Liver (tissue), 9 donors: ENCODE results near the gene BASP1. TPM values are rescaled to one million over a fixed set of nuclear protein-coding genes. Genes with fewer than 3 reads are reported as not detected.
"Not testable (repeated sequence)": the region's sequence is repeated elsewhere in the genome, so short reads cannot be mapped to it uniquely, and the experiment has no call there.

Source experiments
- DNase-seq: peaks from one replicate; pipeline ENCODE4 v3.0.0-alpha.2; 2017; ENCODE audit warnings: low spot score
- H3K27ac ChIP-seq, 2 donors: one replicate each; pipeline ENCODE4 v1.7.0; 2013; ENCODE audit warnings: inconsistent platforms in 2 of 2, low read length in 2 of 2, control low read depth in 1 of 2, low read depth in 1 of 2, mild to moderate bottlenecking in 1 of 2
- H3K27me3 ChIP-seq, 4 donors: one replicate each; pipeline versions ENCODE4 v1.6.1 to v1.7.0; 2013; ENCODE audit warnings: low read length in 3 of 4, inconsistent platforms in 1 of 4, mild to moderate bottlenecking in 1 of 4, moderate library complexity in 1 of 4; ENCODE audit not compliant: control insufficient read depth in 4 of 4, insufficient read depth in 4 of 4
- H3K36me3 ChIP-seq, 4 donors: one replicate each; pipeline versions ENCODE4 v1.6.1 to v1.7.0; 2013; ENCODE audit warnings: low read length in 3 of 4, mild to moderate bottlenecking in 3 of 4, low read depth in 1 of 4, moderate library complexity in 1 of 4; ENCODE audit not compliant: control insufficient read depth in 4 of 4, insufficient read depth in 3 of 4
- H3K4me1 ChIP-seq, 4 donors: one replicate each; pipeline versions ENCODE4 v1.6.1 to v1.7.0; 2013; ENCODE audit warnings: low read length in 3 of 4, mild to moderate bottlenecking in 3 of 4, moderate library complexity in 1 of 4; ENCODE audit not compliant: control insufficient read depth in 4 of 4, insufficient read depth in 4 of 4
- H3K4me3 ChIP-seq, 3 donors: one replicate each; pipeline versions ENCODE4 v1.6.1 to v1.7.0; 2013; ENCODE audit warnings: low read length in 3 of 3, control low read depth in 1 of 3, low read depth in 1 of 3, mild to moderate bottlenecking in 1 of 3
- H3K9ac ChIP-seq, 2 donors: one replicate each; pipeline ENCODE4 v1.7.0; 2013; ENCODE audit warnings: low read length in 2 of 2, mild to moderate bottlenecking in 2 of 2, moderate library complexity in 2 of 2, control low read depth in 1 of 2, low read depth in 1 of 2
- H3K9me3 ChIP-seq, 4 donors: one replicate each; pipeline versions ENCODE4 v1.6.1 to v1.7.0; 2013; ENCODE audit warnings: low read length in 3 of 4; ENCODE audit not compliant: control insufficient read depth in 4 of 4
- EGR1 ChIP-seq, 2 donors: IDR thresholded peaks; 2 replicates each; pipeline ENCODE4 v1.6.1; 2016 to 2018; ENCODE audit warnings: antibody characterized with exemption in 2 of 2, low read depth in 2 of 2
- FOXA1 ChIP-seq: IDR thresholded peaks from 2 replicates; pipeline ENCODE4 v1.6.1; 2016; ENCODE audit warnings: antibody characterized with exemption
- FOXA2 ChIP-seq: IDR thresholded peaks from 2 replicates; pipeline ENCODE4 v1.6.1; 2016; ENCODE audit warnings: antibody characterized with exemption
- GABPA ChIP-seq, 2 donors: IDR thresholded peaks in 1 of 2; conservative IDR thresholded peaks in 1 of 2; 2 replicates each; pipeline ENCODE4 v1.6.1; 2016; ENCODE audit warnings: antibody characterized with exemption in 2 of 2, mild to moderate bottlenecking in 1 of 2, moderate library complexity in 1 of 2
- HNF4A ChIP-seq, 2 donors: conservative IDR thresholded peaks; 2 replicates each; pipeline ENCODE4 v1.6.1; 2016; ENCODE audit warnings: antibody characterized with exemption in 2 of 2, mild to moderate bottlenecking in 2 of 2
- HNF4G ChIP-seq: IDR thresholded peaks from 2 replicates; pipeline ENCODE4 v1.6.1; 2016; ENCODE audit warnings: antibody characterized with exemption
- JUND ChIP-seq, 2 donors: IDR thresholded peaks; 2 replicates each; pipeline ENCODE4 v1.6.1; 2016; ENCODE audit warnings: antibody characterized with exemption in 2 of 2
- NR2F2 ChIP-seq: IDR thresholded peaks from 2 replicates; pipeline ENCODE4 v1.6.1; 2016; ENCODE audit warnings: antibody characterized with exemption
- RAD21 ChIP-seq, 2 donors: IDR thresholded peaks; 2 replicates each; pipeline ENCODE4 v1.6.1; 2016; ENCODE audit warnings: antibody characterized with exemption in 2 of 2, mild to moderate bottlenecking in 2 of 2
- RXRA ChIP-seq, 2 donors: IDR thresholded peaks; 2 replicates each; pipeline ENCODE4 v1.6.1; 2017 to 2018; ENCODE audit warnings: antibody characterized with exemption in 2 of 2, mild to moderate bottlenecking in 1 of 2
- SP1 ChIP-seq: IDR thresholded peaks from 2 replicates; pipeline ENCODE4 v1.6.1; 2018; ENCODE audit warnings: antibody characterized with exemption, mild to moderate bottlenecking
- TAF1 ChIP-seq: conservative IDR thresholded peaks from 2 replicates; pipeline ENCODE4 v1.6.1; 2016; ENCODE audit warnings: antibody characterized with exemption, mild to moderate bottlenecking
- YY1 ChIP-seq: IDR thresholded peaks from 2 replicates; pipeline ENCODE4 v1.6.1; 2016; ENCODE audit warnings: antibody characterized with exemption, mild to moderate bottlenecking
- WGBS: extraction: QIAGEN DNeasy Blood & Tissue Kit; methylation state at CpG from one replicate; pipeline ENCODE4 v1.1.7; 2013; 5-methylcytosine and 5-hydroxymethylcytosine counted together
- polyA plus RNA-seq, 2 donors: library from polyadenylated mRNA; stranded (reverse) in 1 of 2; unstranded in 1 of 2; fragments of 200-250 nt in 1 of 2; fragments of >200 nt in 1 of 2; fragmentation: Nextera tagmentation in 1 of 2; extraction: Ambion mirVana in 1 of 2; gene quantifications; one replicate each; pipeline versions ENCODE4 v1.2.1 to v1.2.3, GENCODE V29; 2013 to 2015
- total RNA-seq, 2 donors: library from RNA; depleted of rRNA; stranded (reverse); fragments of >200 nt; gene quantifications; one replicate each; pipeline ENCODE4 v1.2.3, GENCODE V29; 2014
- TF ChIP-seq, protein P1 (sequence below): IDR thresholded peaks from 2 replicates; pipeline ENCODE4 v1.6.1; 2016; ENCODE audit warnings: antibody characterized with exemption
- TF ChIP-seq, protein P2 (sequence below): fragments of 150-350 bp; IDR thresholded peaks from 2 replicates; pipeline ENCODE4 v1.5.1; 2017; ENCODE audit warnings: improper control_type of control experiment, low read depth, low read length; ENCODE audit not compliant: missing input control
- TF ChIP-seq, protein P3 (sequence below): IDR thresholded peaks from 2 replicates; pipeline ENCODE4 v1.6.1; 2016; ENCODE audit warnings: antibody characterized with exemption
- TF ChIP-seq, protein P4 (sequence below): IDR thresholded peaks from 2 replicates; pipeline ENCODE4 v1.6.1; 2016; ENCODE audit warnings: antibody characterized with exemption
- TF ChIP-seq, protein P5 (sequence below): IDR thresholded peaks from 2 replicates; pipeline ENCODE4 v1.6.1; 2016; ENCODE audit warnings: antibody characterized with exemption, mild to moderate bottlenecking
- donor health status: healthy.
- donor health status: healthy.
- donor health status: healthy.
- donor health status: healthy.
- donor health status: healthy.

Gene BASP1
- total and polyA plus RNA-seq, 4 donors: 1.2 to 17.0 (median 5.4) TPM

DNA sequence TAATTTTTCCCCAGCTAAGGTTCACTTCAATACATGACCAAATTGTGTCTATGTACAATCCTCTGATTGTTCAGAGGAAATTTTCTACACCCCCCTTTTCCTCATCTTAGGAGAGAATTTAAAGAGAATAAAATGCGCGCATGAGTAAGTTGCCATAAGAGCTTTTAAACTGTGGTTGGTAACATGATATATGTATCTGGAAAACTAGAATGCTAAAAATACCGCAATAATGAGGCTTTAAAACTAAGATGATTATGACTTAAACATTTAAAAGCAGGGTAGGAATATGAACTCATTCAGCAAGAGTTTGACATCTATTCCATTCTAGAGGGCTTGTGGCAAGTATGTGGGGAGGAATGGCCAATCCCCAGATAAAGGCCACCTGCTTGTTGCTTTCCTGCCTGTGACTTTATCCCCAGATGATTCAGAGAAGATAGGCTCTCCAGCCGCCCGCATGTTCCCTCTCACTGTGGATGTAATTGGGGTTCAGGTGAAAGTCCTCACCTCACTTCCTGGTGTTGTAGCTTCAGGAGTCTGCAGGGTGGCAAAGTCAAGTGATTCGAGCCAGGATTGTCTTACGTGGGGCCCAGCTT is 26.5 kb upstream of the BASP1 start:
- Histone ChIP-seq H3K27ac (no peak overlapping the region), H3K9me3 (no peaks in the 10 kb centered on the region)
- WGBS: 73% methylated on average over 7 of the region's 7 CpGs

DNA sequence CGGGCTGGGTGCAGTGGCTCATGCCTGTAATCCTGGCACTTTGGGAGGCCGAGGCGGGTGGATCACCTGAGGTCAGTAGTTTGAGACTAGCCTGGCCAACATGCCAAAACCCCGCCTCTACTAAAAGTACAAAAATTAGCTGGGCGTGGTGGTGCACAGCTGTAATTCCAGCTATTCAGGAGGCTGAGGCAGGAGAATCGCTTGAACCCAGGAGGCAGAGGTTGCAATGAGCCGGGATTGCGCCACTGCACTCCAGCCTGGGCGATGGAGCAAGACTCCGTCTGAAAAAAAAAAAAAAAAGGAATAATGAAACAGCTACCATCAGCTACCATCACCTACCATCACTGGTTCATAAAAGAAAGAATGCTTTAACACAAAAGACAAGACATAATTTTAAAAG is 25.9 kb upstream of the BASP1 start:
- H3K36me3 ChIP-seq, H3K27me3 ChIP-seq, H3K9ac ChIP-seq, DNase-seq, H3K4me3 ChIP-seq, H3K27ac ChIP-seq, H3K4me1 ChIP-seq, H3K9me3 ChIP-seq: not testable (repeated sequence)
- 78% methylated on average over 10 of the region's 10 CpGs for WGBS

More for the DNA sequence above, 26.5 kb upstream of the BASP1 start:
- H3K4me1 ChIP-seq: no peaks in the 10 kb centered on the region
- H3K27me3 ChIP-seq: no peaks in the 10 kb centered on the region
- no peak for DNase-seq
- no peak overlapping the region for H3K9ac ChIP-seq
- TF ChIP-seq FOXA1: no peak
- TF ChIP-seq, protein P1, sequence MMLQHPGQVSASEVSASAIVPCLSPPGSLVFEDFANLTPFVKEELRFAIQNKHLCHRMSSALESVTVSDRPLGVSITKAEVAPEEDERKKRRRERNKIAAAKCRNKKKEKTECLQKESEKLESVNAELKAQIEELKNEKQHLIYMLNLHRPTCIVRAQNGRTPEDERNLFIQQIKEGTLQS: no peak
- TF ChIP-seq YY1: no peak
- no peak for TF ChIP-seq SP1
- no peak for TF ChIP-seq FOXA2
- TF ChIP-seq, protein P2, sequence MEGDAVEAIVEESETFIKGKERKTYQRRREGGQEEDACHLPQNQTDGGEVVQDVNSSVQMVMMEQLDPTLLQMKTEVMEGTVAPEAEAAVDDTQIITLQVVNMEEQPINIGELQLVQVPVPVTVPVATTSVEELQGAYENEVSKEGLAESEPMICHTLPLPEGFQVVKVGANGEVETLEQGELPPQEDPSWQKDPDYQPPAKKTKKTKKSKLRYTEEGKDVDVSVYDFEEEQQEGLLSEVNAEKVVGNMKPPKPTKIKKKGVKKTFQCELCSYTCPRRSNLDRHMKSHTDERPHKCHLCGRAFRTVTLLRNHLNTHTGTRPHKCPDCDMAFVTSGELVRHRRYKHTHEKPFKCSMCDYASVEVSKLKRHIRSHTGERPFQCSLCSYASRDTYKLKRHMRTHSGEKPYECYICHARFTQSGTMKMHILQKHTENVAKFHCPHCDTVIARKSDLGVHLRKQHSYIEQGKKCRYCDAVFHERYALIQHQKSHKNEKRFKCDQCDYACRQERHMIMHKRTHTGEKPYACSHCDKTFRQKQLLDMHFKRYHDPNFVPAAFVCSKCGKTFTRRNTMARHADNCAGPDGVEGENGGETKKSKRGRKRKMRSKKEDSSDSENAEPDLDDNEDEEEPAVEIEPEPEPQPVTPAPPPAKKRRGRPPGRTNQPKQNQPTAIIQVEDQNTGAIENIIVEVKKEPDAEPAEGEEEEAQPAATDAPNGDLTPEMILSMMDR: no peak
- no peak for TF ChIP-seq TAF1
- TF ChIP-seq, protein P3, sequence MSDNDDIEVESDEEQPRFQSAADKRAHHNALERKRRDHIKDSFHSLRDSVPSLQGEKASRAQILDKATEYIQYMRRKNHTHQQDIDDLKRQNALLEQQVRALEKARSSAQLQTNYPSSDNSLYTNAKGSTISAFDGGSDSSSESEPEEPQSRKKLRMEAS: no peak
- no peak for TF ChIP-seq RXRA (IDR thresholded peaks at IDR 0.05)
- TF ChIP-seq JUND (IDR thresholded peaks at IDR 0.05): no peak
- no peak for TF ChIP-seq HNF4A (conservative IDR thresholded peaks at IDR 0.05)
- no peak for TF ChIP-seq GABPA (IDR thresholded peaks at IDR 0.05 in 1 of 2, conservative IDR thresholded peaks at IDR 0.05 in 1 of 2)
- no peak for TF ChIP-seq HNF4G
- TF ChIP-seq, protein P4, sequence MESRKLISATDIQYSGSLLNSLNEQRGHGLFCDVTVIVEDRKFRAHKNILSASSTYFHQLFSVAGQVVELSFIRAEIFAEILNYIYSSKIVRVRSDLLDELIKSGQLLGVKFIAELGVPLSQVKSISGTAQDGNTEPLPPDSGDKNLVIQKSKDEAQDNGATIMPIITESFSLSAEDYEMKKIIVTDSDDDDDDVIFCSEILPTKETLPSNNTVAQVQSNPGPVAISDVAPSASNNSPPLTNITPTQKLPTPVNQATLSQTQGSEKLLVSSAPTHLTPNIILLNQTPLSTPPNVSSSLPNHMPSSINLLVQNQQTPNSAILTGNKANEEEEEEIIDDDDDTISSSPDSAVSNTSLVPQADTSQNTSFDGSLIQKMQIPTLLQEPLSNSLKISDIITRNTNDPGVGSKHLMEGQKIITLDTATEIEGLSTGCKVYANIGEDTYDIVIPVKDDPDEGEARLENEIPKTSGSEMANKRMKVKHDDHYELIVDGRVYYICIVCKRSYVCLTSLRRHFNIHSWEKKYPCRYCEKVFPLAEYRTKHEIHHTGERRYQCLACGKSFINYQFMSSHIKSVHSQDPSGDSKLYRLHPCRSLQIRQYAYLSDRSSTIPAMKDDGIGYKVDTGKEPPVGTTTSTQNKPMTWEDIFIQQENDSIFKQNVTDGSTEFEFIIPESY: no peak
- TF ChIP-seq RAD21 (IDR thresholded peaks at IDR 0.05): no peak
- TF ChIP-seq NR2F2: no peak
- TF ChIP-seq, protein P5, sequence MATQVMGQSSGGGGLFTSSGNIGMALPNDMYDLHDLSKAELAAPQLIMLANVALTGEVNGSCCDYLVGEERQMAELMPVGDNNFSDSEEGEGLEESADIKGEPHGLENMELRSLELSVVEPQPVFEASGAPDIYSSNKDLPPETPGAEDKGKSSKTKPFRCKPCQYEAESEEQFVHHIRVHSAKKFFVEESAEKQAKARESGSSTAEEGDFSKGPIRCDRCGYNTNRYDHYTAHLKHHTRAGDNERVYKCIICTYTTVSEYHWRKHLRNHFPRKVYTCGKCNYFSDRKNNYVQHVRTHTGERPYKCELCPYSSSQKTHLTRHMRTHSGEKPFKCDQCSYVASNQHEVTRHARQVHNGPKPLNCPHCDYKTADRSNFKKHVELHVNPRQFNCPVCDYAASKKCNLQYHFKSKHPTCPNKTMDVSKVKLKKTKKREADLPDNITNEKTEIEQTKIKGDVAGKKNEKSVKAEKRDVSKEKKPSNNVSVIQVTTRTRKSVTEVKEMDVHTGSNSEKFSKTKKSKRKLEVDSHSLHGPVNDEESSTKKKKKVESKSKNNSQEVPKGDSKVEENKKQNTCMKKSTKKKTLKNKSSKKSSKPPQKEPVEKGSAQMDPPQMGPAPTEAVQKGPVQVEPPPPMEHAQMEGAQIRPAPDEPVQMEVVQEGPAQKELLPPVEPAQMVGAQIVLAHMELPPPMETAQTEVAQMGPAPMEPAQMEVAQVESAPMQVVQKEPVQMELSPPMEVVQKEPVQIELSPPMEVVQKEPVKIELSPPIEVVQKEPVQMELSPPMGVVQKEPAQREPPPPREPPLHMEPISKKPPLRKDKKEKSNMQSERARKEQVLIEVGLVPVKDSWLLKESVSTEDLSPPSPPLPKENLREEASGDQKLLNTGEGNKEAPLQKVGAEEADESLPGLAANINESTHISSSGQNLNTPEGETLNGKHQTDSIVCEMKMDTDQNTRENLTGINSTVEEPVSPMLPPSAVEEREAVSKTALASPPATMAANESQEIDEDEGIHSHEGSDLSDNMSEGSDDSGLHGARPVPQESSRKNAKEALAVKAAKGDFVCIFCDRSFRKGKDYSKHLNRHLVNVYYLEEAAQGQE: no peak
- no peak for TF ChIP-seq EGR1 (IDR thresholded peaks at IDR 0.05; ENCODE audit: low read depth in 2 of 2)
- no peak overlapping the region for H3K4me3 ChIP-seq
- H3K36me3 ChIP-seq: no peaks in the 10 kb centered on the region
